HG02763 (cell line): ENCODE data around the gene PC.
"Not testable (repeated sequence)": the region's sequence is repeated elsewhere in the genome, so short reads cannot be mapped to it uniquely, and the experiment has no call there.

Experiments
- ATAC-seq: cut with Tn5 transposase; IDR thresholded peaks from one replicate; pipeline ENCODE4 v1.9.1; 2021; ENCODE audit warnings: mild to moderate bottlenecking, moderate library complexity; ENCODE audit not compliant: unreplicated experiment

PC gene

DNA sequence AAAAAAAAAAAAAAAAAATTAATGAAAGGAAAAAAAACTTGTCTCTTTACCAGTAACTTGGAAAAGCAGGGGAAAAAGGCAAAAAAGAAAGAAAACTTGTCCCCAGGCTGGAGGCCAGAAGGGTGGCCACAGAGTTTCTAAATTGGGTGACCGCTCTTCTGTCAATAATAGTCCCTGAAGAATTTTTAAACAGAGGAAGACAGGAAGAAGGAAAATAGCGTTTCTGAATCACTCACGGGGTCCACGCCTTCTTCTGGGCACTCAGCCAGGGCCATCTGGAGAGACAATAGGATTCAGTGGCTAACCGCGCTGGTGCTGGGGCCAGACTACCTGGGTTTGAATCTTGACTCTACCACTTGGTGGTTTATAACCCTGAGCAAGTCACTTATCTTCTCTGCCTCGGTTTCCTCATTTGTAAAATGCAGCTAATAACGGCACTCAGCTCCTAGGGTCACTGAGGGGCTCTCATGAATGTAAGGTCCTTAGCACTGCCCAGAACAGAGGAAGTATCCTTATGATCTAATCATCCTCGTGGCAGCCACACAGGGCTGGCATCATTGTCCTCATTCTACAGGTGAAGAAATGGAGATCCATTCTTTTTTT is 23.9 kb upstream of the PC start:
- no peak for ATAC-seq

DNA sequence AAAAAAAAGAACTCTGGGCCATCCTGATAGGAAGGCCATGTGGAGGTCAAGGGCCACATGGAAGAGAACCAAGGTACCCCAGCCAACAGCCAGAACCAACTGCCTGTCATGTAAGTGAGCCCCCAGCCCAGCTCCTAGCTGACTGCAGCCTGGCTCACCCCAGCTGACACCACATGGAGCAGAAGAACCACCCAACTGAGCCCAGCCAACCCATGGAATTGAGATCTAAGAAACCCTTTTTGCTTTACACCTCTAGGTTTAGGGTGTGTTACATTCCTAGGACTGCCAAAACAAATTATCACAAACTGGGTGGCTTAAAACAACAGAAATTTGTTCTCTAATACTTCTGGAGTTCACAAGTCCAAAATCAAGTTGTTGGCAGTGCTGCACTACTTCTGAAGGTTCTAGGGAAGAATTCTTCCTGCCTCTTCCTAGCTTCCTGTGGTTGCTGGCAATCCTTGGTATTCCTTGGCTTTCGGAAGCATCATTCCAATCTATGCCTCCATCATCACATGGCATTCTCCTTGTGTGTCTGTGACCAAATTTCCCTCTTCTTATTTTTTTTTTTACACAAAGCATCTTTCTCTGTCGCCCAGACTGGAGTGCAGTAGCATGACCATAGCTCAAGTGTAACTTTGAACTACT is 21.3 kb upstream of the PC start:
- ATAC-seq = no peak

- no peak for ATAC-seq
Observed at GRCh38 chr11:66978717-66979116, 20.5 kb upstream of the PC start.

- no peak for ATAC-seq
Observed at GRCh38 chr11:66978229-66978628, 20.0 kb upstream of the PC start.

DNA sequence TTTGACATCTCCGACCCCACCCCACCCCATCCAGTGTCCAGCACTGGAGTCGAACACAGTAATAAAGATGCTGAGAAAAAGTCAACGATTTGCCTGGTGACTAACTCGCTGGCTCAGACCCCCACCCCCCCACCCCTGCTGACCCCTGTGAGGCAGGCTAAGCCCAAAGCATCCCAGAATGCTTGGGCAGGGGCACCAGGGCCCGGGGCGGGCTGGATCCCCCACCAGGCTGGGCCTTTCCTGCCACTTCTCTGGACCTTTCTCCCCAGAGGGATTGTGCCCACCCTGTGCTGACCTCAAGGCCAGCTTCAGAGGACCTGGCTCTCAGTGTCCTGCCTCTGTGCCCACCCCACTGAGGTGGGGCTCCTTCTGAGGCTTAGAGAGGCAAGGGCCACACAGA is 18.7 kb upstream of the PC start:
- no peak for ATAC-seq

GRCh38 chr11:66976028-66976467 is 17.9 kb upstream of the PC start:
- no peak for ATAC-seq

- ATAC-seq = no peak
Observed at GRCh38 chr11:66975405-66976027, 17.3 kb upstream of the PC start.

GRCh38 chr11:66974724-66975404 is 16.7 kb upstream of the PC start, which contains the start of gene C11orf86:
C11orf86 (plus strand) TSS chr11:66975304; CDS start chr11:66975363, 59 bp downstream.
- no peak for ATAC-seq

- no peak for ATAC-seq
Observed at GRCh38 chr11:66973956-66974580, 15.9 kb upstream of the PC start.

DNA sequence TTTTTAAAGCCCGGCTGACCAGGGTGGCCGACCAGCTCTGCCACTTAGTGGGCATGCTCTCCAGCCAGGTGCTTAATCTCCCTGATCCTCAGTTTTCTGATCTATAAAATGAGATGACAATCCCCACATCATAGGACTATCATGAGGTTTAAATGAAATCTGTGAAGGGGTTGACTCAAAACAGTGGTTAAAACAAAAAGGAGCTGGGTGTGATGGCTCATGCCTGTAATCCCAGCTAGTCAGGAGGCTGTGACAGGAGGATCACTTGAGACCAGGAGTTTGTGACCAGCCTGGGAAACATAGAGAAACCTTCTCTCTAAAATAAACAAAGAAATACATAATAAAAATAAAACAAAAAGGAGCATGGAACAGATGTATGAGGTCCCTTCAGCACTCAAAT is 13.3 kb upstream of the PC start:
- ATAC-seq = no peak

GRCh38 chr11:66970807-66971442 is 12.7 kb upstream of the PC start:
- no peak for ATAC-seq

DNA sequence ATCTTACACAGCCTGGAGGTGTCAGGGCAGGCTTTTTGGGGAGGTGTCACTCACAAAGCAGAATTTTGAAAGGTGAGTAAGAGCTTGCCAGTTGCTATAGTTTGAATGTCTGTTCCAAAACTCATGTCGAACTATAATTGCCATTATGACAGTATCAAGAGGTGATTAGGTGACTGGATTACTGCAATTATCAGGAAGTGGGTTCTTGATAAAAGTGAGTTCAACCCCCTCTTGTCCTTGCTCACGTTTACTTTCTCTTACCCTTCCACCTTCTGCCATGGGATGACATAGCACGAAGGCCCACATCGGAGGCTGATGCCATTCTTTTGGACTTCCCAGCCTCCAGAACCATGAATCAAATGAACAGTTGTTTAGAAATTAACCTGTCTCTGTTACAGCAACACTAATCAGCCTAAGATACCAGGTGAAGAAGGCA is 12.2 kb upstream of the PC start:
- no peak for ATAC-seq

GRCh38 chr11:66969584-66970225 is 11.5 kb upstream of the PC start:
- ATAC-seq = no peak

DNA sequence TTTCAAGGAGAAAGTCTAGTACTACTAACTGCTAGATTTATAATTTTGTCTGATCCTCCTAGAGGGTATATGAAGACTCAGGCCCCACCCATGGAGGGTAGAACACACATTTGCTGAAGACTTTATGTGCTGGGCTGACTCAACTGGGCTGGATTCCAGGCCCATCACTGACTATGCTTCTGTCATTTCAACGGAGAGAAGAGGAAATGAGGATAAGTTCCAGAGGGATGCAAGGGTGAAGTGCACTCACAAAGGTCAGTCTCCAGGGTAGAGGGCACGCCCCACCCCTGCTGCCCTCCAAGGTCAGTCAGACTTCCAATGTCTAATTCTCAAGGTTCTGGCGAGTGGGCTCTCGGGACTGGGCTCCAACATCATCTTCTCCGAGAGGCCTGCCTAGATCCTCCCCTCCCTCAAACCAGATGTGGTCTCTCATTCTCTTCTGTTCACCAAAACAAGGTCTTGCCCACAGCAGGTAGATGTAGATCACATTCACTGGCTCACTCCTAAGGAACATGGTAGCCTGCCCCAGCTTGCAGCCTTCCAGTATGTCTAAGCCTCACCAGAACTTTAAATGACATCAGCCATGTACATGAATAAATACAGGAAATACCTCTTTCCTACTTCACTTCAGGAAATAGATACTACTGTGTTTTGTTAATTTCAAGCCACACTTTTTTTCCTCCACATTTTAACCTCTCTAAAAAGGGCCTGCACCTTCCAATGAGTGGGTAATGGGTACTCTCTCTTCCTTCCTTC is 9.7 kb upstream of the PC start:
- ATAC-seq = no peak

GRCh38 chr11:66966351-66966750 is 8.2 kb upstream of the PC start:
- no peak for ATAC-seq

GRCh38 chr11:66964495-66964894 is 6.3 kb upstream of the PC start:
- no peak for ATAC-seq

- ATAC-seq = no peak
Observed at GRCh38 chr11:66962801-66963200, 4.6 kb upstream of the PC start.

- ATAC-seq = no peak
Observed at GRCh38 chr11:66962247-66962646, 4.1 kb upstream of the PC start.

DNA sequence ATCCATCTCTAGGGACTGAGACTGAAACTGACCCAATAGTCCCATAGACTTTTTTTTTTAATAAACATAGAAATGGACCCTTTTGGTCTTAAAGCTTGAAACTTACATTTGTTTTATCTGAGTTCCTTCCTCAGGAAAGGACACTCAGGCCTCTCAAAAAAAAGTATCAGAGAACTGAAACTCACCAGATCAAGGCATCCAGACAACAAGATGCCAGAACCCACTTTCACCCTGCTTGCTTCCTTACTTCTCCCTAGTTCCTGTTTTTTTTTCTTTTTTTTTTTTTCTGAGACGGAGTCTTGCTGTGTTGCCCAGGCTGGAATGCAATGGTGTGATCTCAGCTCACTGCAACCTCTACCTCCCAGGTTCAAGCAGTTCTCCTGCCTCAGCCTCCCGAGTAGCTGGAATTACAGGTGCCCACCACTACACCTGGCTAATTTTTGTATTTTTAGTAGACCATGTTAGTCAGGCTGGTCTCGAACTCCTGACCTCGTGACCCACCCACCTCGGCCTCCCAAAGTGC is 3.6 kb upstream of the PC start:
- not testable (repeated sequence) for ATAC-seq

- no peak for ATAC-seq
Observed at GRCh38 chr11:66958956-66959274, 732 bp upstream of the PC start.
